Progenitor cell of endocrine pancreas (in vitro differentiated cells): ENCODE data around the gene PAX2. TPM values are rescaled to one million over a fixed set of nuclear protein-coding genes. Genes with fewer than 3 reads are reported as not detected.

Source experiments
- DNase-seq: peaks from one replicate; pipeline ENCODE4 v3.0.0; 2021; ENCODE audit warnings: low spot score; ENCODE audit not compliant: unreplicated experiment
- H3K27ac Mint-ChIP-seq: 2 replicates; pipeline ENCODE4 v1.8.0; 2021; ENCODE audit warnings: mild to moderate bottlenecking, moderate library complexity, mixed read lengths
- H3K27me3 Mint-ChIP-seq: 2 replicates; pipeline ENCODE4 v1.8.0; 2021; ENCODE audit warnings: mixed read lengths
- H3K36me3 Mint-ChIP-seq: 2 replicates; pipeline ENCODE4 v1.8.0; 2022; ENCODE audit warnings: mixed read lengths; ENCODE audit not compliant: insufficient read depth
- H3K4me1 Mint-ChIP-seq: 2 replicates; pipeline ENCODE4 v1.8.0; 2021; ENCODE audit warnings: low read depth, mixed read lengths
- H3K4me3 Mint-ChIP-seq: 2 replicates; pipeline ENCODE4 v1.8.0; 2021; ENCODE audit warnings: low read depth, mild to moderate bottlenecking, moderate library complexity, mixed read lengths
- H3K9me3 Mint-ChIP-seq: 2 replicates; pipeline ENCODE4 v1.8.0; 2021; ENCODE audit warnings: low read depth, mixed read lengths
- CTCF ChIP-seq: fragments of 200-600 bp; sonication (generic); IDR thresholded peaks from one replicate; pipeline ENCODE4 v1.5.0; 2021; ENCODE audit warnings: antibody characterized with exemption, mild to moderate bottlenecking; ENCODE audit not compliant: unreplicated experiment
- total RNA-seq: library from RNA; stranded (reverse); gene quantifications from 2 replicates; pipeline ENCODE4 v1.2.1, GENCODE V29; 2021

The PAX2 gene
- total RNA-seq, 1 donor from 2014 or later: not detected

DNA sequence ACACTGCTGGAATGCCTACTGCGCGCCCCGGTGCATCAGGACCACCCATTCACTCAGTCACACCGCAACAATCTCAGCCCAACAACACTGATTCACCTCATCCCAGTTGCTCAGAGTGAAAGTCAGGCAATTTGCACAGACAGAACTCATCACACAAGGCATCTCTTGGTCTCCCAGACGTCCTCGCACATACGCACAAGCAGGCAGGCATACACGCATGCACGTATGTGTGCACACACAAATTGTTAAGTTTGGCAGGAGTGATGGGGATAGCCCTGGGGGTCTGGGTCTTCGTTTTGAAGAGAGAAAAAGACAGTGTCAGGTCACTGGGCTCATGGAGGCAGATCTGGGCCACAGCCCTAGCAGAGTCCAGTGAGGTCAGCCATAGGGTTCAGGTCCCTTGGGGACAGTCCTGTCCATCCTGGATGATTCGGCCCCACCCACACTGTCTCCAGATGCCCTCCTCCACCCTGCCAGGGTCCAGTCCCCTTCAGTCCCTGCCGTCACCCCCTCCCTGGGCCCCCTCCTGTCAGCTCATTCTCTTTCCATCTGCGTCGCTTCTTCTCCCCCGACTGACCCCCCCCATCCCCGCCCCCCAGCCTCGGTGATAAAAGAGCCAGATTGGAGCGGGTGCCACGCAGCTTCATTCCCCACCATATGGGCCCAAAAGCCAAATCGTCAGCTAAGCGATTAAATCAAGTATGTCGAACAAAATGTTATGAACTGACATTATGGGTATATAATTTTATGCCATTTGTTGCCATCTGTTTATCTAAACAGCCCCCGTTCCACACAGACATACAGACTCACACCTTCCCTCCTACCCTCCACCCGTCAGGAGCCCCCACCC lies 118.9 kb downstream of the PAX2 start:
- no peak for DNase-seq
- TF ChIP-seq CTCF: no peak
- Mint-ChIP-seq H3K4me1 (peaks cover 11% of the 10 kb centered on the region), H3K4me3 (no peak overlapping the region), H3K27ac (no peak overlapping the region), H3K27me3 (peaks cover 81% of the 10 kb centered on the region), H3K9me3 (no peaks in the 10 kb centered on the region), H3K36me3 (no peaks in the 10 kb centered on the region)

DNA sequence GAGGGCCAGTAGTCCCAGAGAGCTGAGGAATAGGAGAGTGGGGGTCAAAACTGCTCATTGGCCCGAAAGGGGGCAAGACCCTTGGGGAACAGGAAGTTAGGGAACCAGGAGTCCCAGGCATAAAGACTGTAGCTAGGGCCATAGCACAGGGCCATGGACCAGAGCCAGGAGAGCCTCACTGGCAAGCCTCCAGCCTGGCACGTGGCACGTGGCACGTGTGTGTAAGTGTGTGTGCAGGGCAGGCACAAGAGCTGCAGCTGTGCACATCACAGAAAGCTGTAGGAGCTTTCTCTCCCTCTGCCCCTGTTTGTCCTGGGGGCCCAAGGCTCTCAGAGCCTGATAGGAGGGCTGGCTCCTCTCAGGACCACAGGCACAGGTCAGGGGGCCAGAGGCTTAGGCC lies 119.6 kb downstream of the PAX2 start:
- Mint-ChIP-seq H3K4me1 (peaks cover 11% of the 10 kb centered on the region), H3K27me3 (peaks cover 82% of the 10 kb centered on the region), H3K36me3 (no peaks in the 10 kb centered on the region), H3K9me3 (no peaks in the 10 kb centered on the region), H3K4me3 (no peak overlapping the region), H3K27ac (no peak overlapping the region)
- no peak for DNase-seq
- no peak for TF ChIP-seq CTCF

GRCh38 chr10:100866010-100866409 lies 120.6 kb downstream of the PAX2 start:
- H3K27me3 Mint-ChIP-seq: peaks cover 80% of the 10 kb centered on the region
- H3K9me3 Mint-ChIP-seq: no peaks in the 10 kb centered on the region
- no peak for TF ChIP-seq CTCF
- no peak overlapping the region for H3K4me3 Mint-ChIP-seq
- peaks cover 11% of the 10 kb centered on the region for H3K4me1 Mint-ChIP-seq
- no peak for DNase-seq
- H3K27ac Mint-ChIP-seq: no peak overlapping the region
- no peaks in the 10 kb centered on the region for H3K36me3 Mint-ChIP-seq

DNA sequence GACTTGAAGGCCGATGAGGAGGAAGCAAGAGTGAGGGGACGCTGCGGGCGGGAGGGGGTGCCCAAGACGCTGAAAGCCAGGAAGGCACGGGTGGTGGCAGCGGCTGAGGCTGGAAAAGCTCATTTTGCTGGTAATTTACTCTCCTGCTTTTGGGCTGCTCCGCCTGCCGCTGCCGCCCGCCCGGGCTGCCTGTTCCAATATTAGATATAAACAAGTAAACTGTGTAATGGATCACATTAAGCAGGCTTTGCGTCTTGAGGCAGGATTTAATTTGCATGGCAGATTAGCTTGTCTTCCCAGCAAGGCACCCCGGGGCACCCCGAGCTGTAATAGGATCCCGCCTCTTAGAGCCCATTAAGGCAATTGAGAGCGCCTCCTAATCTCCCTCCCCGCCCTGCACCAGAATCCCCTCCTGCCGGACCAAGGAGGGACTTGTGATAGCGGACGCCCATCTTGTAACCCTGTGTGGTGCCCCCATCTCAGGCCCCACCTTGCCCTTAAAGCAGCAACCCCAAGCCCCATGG lies 121.3 kb downstream of the PAX2 start:
- H3K4me1 Mint-ChIP-seq: peaks cover 11% of the 10 kb centered on the region
- H3K36me3 Mint-ChIP-seq: no peaks in the 10 kb centered on the region
- H3K9me3 Mint-ChIP-seq: no peaks in the 10 kb centered on the region
- H3K27me3 Mint-ChIP-seq: peaks cover 74% of the 10 kb centered on the region
- H3K4me3 Mint-ChIP-seq: no peak overlapping the region
- TF ChIP-seq CTCF: no peak
- no peak for DNase-seq
- H3K27ac Mint-ChIP-seq: no peak overlapping the region

DNA sequence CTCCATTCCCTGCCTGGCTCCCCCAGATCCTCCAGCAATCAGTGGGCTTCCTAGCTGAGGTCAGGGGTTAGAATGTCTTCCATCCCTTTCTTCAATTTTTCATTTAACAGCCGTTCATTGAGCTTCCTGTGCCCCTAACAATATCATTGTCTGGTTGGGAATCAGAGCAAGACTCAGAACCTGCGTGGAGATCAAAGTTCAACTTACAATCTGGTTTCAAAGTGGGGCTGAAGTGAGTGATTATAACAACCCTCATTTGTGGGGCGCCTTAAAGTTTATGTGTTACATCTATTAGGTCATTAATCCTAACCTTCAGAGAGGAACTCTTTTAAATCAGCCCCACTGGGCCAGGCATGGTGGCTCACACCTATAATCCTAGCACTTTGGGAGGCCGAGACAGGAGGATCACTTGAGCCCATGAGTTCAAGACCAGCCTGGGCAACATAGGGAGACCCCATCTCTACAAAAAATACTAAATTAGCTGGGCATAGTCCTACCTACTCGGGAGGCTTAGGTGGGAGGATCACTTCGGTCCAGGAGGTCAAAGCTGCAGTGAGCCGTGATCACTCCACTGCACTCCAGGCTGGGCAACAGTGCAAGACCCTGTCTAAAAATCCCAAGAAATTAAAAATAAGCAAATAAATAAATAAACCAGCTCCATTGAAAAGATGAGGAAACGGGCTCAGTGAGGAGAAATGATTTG lies 122.0 kb downstream of the PAX2 start:
- H3K27me3 Mint-ChIP-seq: peaks cover 66% of the 10 kb centered on the region
- no peak overlapping the region for H3K4me3 Mint-ChIP-seq
- no peak for DNase-seq
- no peaks in the 10 kb centered on the region for H3K36me3 Mint-ChIP-seq
- TF ChIP-seq CTCF: no peak
- H3K4me1 Mint-ChIP-seq: peaks cover 11% of the 10 kb centered on the region
- H3K9me3 Mint-ChIP-seq: no peaks in the 10 kb centered on the region
- H3K27ac Mint-ChIP-seq: no peak overlapping the region
